ENCODE results near the gene RNF34.

RNF34 gene

GRCh38 chr12:121420109-121420508 is 20.2 kb downstream of the RNF34 start:
- WGBS: 93% methylated on average over 6 of the region's 6 CpGs
- Histone ChIP-seq H3K36me3 (ENCODE audit: insufficient read depth, low read length) (peaks cover 97% of the 10 kb centered on the region), H3K27ac (ENCODE audit: low read depth, low read length) (no peak overlapping the region), H3K4me3 (ENCODE audit: low read length) (no peak overlapping the region), H3K4me1 (ENCODE audit: insufficient read depth, low read length) (no peaks in the 10 kb centered on the region), H3K9me3 (ENCODE audit: insufficient read depth, low read depth, low read length) (no peaks in the 10 kb centered on the region), H3K9ac (ENCODE audit: low read depth, low read length) (no peak overlapping the region), H3K27me3 (ENCODE audit: insufficient read depth, low read length) (no peaks in the 10 kb centered on the region)

- Histone ChIP-seq H3K27ac (ENCODE audit: low read depth, low read length) (no peak overlapping the region), H3K4me1 (ENCODE audit: insufficient read depth, low read length) (no peaks in the 10 kb centered on the region), H3K9me3 (ENCODE audit: insufficient read depth, low read depth, low read length) (no peaks in the 10 kb centered on the region), H3K4me3 (ENCODE audit: low read length) (no peak overlapping the region), H3K9ac (ENCODE audit: low read depth, low read length) (no peak overlapping the region), H3K27me3 (ENCODE audit: insufficient read depth, low read length) (no peaks in the 10 kb centered on the region), H3K36me3 (ENCODE audit: insufficient read depth, low read length) (peaks cover 98% of the 10 kb centered on the region)
- 95% methylated on average over 14 of the region's 14 CpGs for WGBS
Measured at GRCh38 chr12:121423253-121423652, 23.3 kb downstream of the RNF34 start.

GRCh38 chr12:121423682-121424623 is 24.0 kb downstream of the RNF34 start:
- Histone ChIP-seq H3K9ac (ENCODE audit: low read depth, low read length) (no peak overlapping the region), H3K4me3 (ENCODE audit: low read length) (no peak overlapping the region), H3K27ac (ENCODE audit: low read depth, low read length) (no peak overlapping the region), H3K9me3 (ENCODE audit: insufficient read depth, low read depth, low read length) (no peaks in the 10 kb centered on the region), H3K27me3 (ENCODE audit: insufficient read depth, low read length) (no peaks in the 10 kb centered on the region), H3K36me3 (ENCODE audit: insufficient read depth, low read length) (peaks cover 98% of the 10 kb centered on the region), H3K4me1 (ENCODE audit: insufficient read depth, low read length) (no peaks in the 10 kb centered on the region)
- WGBS: 95% methylated on average over 13 of the region's 13 CpGs

- Histone ChIP-seq H3K9me3 (ENCODE audit: insufficient read depth, low read depth, low read length) (no peaks in the 10 kb centered on the region), H3K27ac (ENCODE audit: low read depth, low read length) (no peak overlapping the region), H3K36me3 (ENCODE audit: insufficient read depth, low read length) (peaks cover 98% of the 10 kb centered on the region), H3K4me3 (ENCODE audit: low read length) (no peak overlapping the region), H3K4me1 (ENCODE audit: insufficient read depth, low read length) (no peaks in the 10 kb centered on the region), H3K9ac (ENCODE audit: low read depth, low read length) (no peak overlapping the region), H3K27me3 (ENCODE audit: insufficient read depth, low read length) (no peaks in the 10 kb centered on the region)
- 98% methylated on average over 1 of the region's 1 CpG for whole genome bisulfite sequencing
Measured at GRCh38 chr12:121424624-121424975, 24.7 kb downstream of the RNF34 start.

GRCh38 chr12:121427556-121428050 is 27.7 kb downstream of the RNF34 start:
- H3K36me3 ChIP-seq (ENCODE audit: insufficient read depth, low read length): peaks cover 98% of the 10 kb centered on the region
- no peak overlapping the region for H3K27ac ChIP-seq (ENCODE audit: low read depth, low read length)
- H3K27me3 ChIP-seq (ENCODE audit: insufficient read depth, low read length): no peaks in the 10 kb centered on the region
- H3K4me3 ChIP-seq (ENCODE audit: low read length): no peak overlapping the region
- WGBS: 100% methylated on average over 2 of the region's 2 CpGs
- H3K9me3 ChIP-seq (ENCODE audit: insufficient read depth, low read depth, low read length): no peaks in the 10 kb centered on the region
- no peaks in the 10 kb centered on the region for H3K4me1 ChIP-seq (ENCODE audit: insufficient read depth, low read length)
- H3K9ac ChIP-seq (ENCODE audit: low read depth, low read length): no peak overlapping the region

DNA sequence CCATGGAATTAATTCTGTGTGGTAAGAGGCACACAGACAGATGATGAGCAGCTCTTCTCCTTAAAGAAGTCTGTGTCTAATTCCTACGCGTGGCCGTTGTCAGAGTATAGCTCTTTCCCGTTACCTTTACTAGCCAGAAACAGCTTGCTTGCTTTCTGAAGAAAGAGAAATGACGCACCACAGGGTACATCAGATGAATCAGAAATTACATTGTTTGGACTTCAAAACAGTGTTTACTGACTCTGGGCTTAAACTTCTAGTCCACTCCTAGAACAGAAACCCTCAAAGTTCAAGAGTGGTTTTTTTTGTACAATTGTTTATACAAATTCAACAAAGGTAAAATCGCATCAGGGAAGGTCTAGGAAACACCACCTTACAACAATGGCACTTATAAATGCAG is 29.0 kb downstream of the RNF34 start:
- Histone ChIP-seq H3K27ac (ENCODE audit: low read depth, low read length) (no peak overlapping the region), H3K4me3 (ENCODE audit: low read length) (no peak overlapping the region), H3K27me3 (ENCODE audit: insufficient read depth, low read length) (no peaks in the 10 kb centered on the region), H3K9ac (ENCODE audit: low read depth, low read length) (no peak overlapping the region), H3K4me1 (ENCODE audit: insufficient read depth, low read length) (no peaks in the 10 kb centered on the region), H3K36me3 (ENCODE audit: insufficient read depth, low read length) (peaks cover 98% of the 10 kb centered on the region), H3K9me3 (ENCODE audit: insufficient read depth, low read depth, low read length) (no peaks in the 10 kb centered on the region)
- 97% methylated on average over 6 of the region's 6 CpGs for WGBS

DNA sequence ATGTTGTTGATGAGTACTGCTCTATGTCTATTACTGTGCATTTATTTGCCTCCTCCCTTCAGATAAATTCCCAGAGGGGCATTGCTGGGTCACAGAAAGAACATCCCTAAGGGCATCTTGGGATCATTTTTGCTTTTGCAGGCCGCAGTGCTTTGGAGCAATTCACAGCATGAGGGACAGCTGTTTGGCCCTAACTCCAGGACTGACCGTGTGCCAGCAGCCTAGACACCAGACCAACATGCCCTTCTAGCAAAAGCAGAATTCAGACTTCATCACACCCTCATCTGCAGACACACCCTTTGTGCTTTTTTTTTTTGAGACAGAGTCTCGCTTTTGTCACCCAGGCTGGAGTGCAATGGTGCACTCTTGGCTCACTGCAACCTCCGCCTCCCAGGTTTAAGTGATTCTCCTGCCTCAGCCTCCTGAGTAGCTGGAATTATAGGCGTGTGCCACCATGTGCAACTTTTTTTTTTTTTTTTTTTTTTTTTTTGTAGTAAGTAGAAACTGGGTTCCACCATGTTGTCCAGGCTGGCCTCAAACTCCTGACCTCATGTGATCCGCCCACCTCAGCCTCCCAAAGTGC is 31.0 kb downstream of the RNF34 start:
- Histone ChIP-seq H3K9ac (ENCODE audit: low read depth, low read length) (no peak overlapping the region), H3K9me3 (ENCODE audit: insufficient read depth, low read depth, low read length) (no peaks in the 10 kb centered on the region), H3K4me3 (ENCODE audit: low read length) (no peak overlapping the region), H3K4me1 (ENCODE audit: insufficient read depth, low read length) (no peaks in the 10 kb centered on the region), H3K27ac (ENCODE audit: low read depth, low read length) (no peak overlapping the region), H3K27me3 (ENCODE audit: insufficient read depth, low read length) (no peaks in the 10 kb centered on the region), H3K36me3 (ENCODE audit: insufficient read depth, low read length) (peaks cover 97% of the 10 kb centered on the region)
- 94% methylated on average over 5 of the region's 6 CpGs for WGBS

GRCh38 chr12:121432740-121433480 is 33.0 kb downstream of the RNF34 start:
- Histone ChIP-seq H3K4me1 (ENCODE audit: insufficient read depth, low read length) (no peaks in the 10 kb centered on the region), H3K9ac (ENCODE audit: low read depth, low read length) (no peak overlapping the region), H3K36me3 (ENCODE audit: insufficient read depth, low read length) (peaks cover 95% of the 10 kb centered on the region), H3K9me3 (ENCODE audit: insufficient read depth, low read depth, low read length) (0 out of 2 replicates have a peak, but pooled peaks cover 6% of the 10 kb centered on the region), H3K4me3 (ENCODE audit: low read length) (no peak overlapping the region), H3K27ac (ENCODE audit: low read depth, low read length) (no peak overlapping the region), H3K27me3 (ENCODE audit: insufficient read depth, low read length) (no peaks in the 10 kb centered on the region)
- 96% methylated on average over 11 of the region's 11 CpGs for WGBS

DNA sequence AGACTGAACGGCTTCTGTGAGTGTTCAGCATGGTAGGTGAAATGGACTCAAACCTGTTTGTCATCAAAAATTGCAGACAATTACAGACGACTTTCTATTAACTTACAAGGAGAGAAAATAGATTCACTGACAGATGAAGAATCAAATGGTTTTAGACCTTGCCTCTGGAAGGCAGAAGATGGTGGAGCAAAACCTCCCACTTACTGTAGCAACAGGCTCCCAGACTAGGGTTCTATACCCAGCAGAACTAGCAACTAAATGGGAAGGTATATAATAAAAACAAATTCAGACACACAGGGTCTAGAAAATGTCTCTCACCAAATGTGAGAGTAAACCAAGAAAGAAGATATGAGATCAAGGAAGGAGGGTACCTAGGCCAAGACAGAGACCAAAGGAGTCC is 36.8 kb downstream of the RNF34 start:
- Histone ChIP-seq H3K9me3 (ENCODE audit: insufficient read depth, low read depth, low read length) (0 out of 2 replicates have a peak, but pooled peaks cover 6% of the 10 kb centered on the region), H3K27ac (ENCODE audit: low read depth, low read length) (no peak overlapping the region), H3K4me1 (ENCODE audit: insufficient read depth, low read length) (no peaks in the 10 kb centered on the region), H3K27me3 (ENCODE audit: insufficient read depth, low read length) (no peaks in the 10 kb centered on the region), H3K4me3 (ENCODE audit: low read length) (no peak overlapping the region), H3K9ac (ENCODE audit: low read depth, low read length) (no peak overlapping the region), H3K36me3 (ENCODE audit: insufficient read depth, low read length) (peaks cover 94% of the 10 kb centered on the region)
- WGBS: 93% methylated on average over 2 of the region's 2 CpGs

DNA sequence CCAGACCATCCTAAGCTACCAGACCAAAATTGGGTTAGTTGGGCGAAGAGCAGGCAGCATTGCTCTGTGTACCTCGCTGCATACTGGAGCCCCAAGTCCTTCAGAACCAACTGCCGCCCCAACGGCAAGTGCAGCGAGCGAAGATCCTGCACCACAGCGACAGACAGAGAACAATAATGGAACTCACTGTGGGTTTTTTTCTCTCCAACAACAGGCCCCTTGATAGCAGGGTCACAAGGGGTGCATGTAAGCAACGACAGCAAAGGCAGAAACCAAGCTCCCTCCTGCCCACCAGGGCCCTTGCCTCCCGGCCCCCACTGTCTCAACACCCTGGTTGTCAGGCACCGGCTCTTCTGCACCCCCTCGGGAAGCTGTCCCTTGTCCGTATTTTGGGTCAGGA is 39.0 kb downstream of the RNF34 start:
- Histone ChIP-seq H3K9me3 (ENCODE audit: insufficient read depth, low read depth, low read length) (0 out of 2 replicates have a peak, but pooled peaks cover 6% of the 10 kb centered on the region), H3K4me3 (ENCODE audit: low read length) (no peak overlapping the region), H3K4me1 (ENCODE audit: insufficient read depth, low read length) (no peaks in the 10 kb centered on the region), H3K27ac (ENCODE audit: low read depth, low read length) (no peak overlapping the region), H3K36me3 (ENCODE audit: insufficient read depth, low read length) (peaks cover 88% of the 10 kb centered on the region), H3K27me3 (ENCODE audit: insufficient read depth, low read length) (no peaks in the 10 kb centered on the region), H3K9ac (ENCODE audit: low read depth, low read length) (no peak overlapping the region)
- WGBS: 94% methylated on average over 12 of the region's 12 CpGs

- Histone ChIP-seq H3K27me3 (ENCODE audit: insufficient read depth, low read length) (no peaks in the 10 kb centered on the region), H3K27ac (ENCODE audit: low read depth, low read length) (no peak overlapping the region), H3K9ac (ENCODE audit: low read depth, low read length) (no peak overlapping the region), H3K9me3 (ENCODE audit: insufficient read depth, low read depth, low read length) (0 out of 2 replicates have a peak, but pooled peaks cover 6% of the 10 kb centered on the region), H3K4me3 (ENCODE audit: low read length) (no peak overlapping the region), H3K4me1 (ENCODE audit: insufficient read depth, low read length) (no peaks in the 10 kb centered on the region), H3K36me3 (ENCODE audit: insufficient read depth, low read length) (peaks cover 91% of the 10 kb centered on the region)
- WGBS: 96% methylated on average over 16 of the region's 16 CpGs
Measured at GRCh38 chr12:121439715-121440114, 39.8 kb downstream of the RNF34 start.
